Thyroid gland (tissue), 4 donors: Measurements from ENCODE around the gene PTPRC.

Source experiments
- CTCF ChIP-seq, 6 experiments: fragments of 200-600 bp in 3 of 6; fragments of 450-650 bp in 3 of 6; sonication (generic) in 3 of 6; IDR thresholded peaks; one replicate each; pipeline ENCODE4 v1.5.1; 2016 to 2019; ENCODE audit warnings: antibody characterized with exemption in 6 of 6, mild to moderate bottlenecking in 2 of 6, inconsistent platforms in 1 of 6, moderate library complexity in 1 of 6
- POLR2A ChIP-seq, 2 donors: fragments of 450-650 bp; IDR thresholded peaks; one replicate each; pipeline ENCODE4 v1.6.1; 2017; ENCODE audit warnings: antibody characterized with exemption in 2 of 2, mild to moderate bottlenecking in 2 of 2, moderate library complexity in 1 of 2

- TF ChIP-seq CTCF (IDR thresholded peaks at IDR 0.05): no peak
- no peak for TF ChIP-seq POLR2A (IDR thresholded peaks at IDR 0.05)
These were observed 78.7 kb downstream of the PTPRC start for GRCh38 chr1:198717510-198717909.
